Testis (tissue), 3 donors: ENCODE measurements around the gene AGAP2. TPM values are rescaled to one million over a fixed set of nuclear protein-coding genes. Genes with fewer than 3 reads are reported as not detected.
A peak's percentile ranks its signal among the peaks of the same experiment; 100 is the strongest.

Experiments used
- DNase-seq: peaks from one replicate; pipeline ENCODE4 v3.0.0-alpha.2; 2019
- H3K27ac ChIP-seq, 2 donors: fragments of 200-600 bp; sonication (generic); one replicate each; pipeline ENCODE4 v1.5.1; 2019
- H3K27me3 ChIP-seq: fragments of 200-600 bp; sonication (generic); one replicate; pipeline ENCODE4 v1.5.1; 2019
- H3K36me3 ChIP-seq: fragments of 200-600 bp; sonication (generic); one replicate; pipeline ENCODE4 v1.5.1; 2017; ENCODE audit warnings: low read depth; ENCODE audit errors: missing control alignments
- H3K4me1 ChIP-seq: fragments of 200-600 bp; sonication (generic); one replicate; pipeline ENCODE4 v1.5.1; 2019
- H3K4me3 ChIP-seq, 2 donors: fragments of 200-600 bp; sonication (generic); one replicate each; pipeline ENCODE4 v1.5.1; 2017 to 2019
- H3K9me3 ChIP-seq: fragments of 200-600 bp; sonication (generic); one replicate; pipeline ENCODE4 v1.5.1; 2017
- POLR2A ChIP-seq: fragments of 450-650 bp; IDR thresholded peaks from one replicate; pipeline ENCODE4 v1.6.1; 2017; ENCODE audit warnings: antibody characterized with exemption, mild to moderate bottlenecking, moderate library complexity
- WGBS, 2 donors: methylation state at CpG; one replicate each; pipeline ENCODE4 v1.1.5; 2018; 5-methylcytosine and 5-hydroxymethylcytosine counted together
- intact Hi-C: fragments of 100-400 bp; cut with DNase I; formaldehyde crosslinking; loops from one replicate; pipeline ENCODE4 v1.15.1; 2023; ENCODE audit warnings: low total_unique reads
- polyA plus RNA-seq: library from polyadenylated mRNA; stranded (reverse); fragments of 350-450 nt; fragmentation: Illumina TruSeq; extraction: RNeasy Lipid Tissue Mini Kit (QIAGEN cat#74804); gene quantifications from one replicate; pipeline ENCODE4 v1.2.3, GENCODE V29; 2014; ENCODE audit warnings: low read depth, low replicate concordance; ENCODE audit not compliant: insufficient read depth
- total RNA-seq, 2 donors: library from RNA; depleted of rRNA; stranded (reverse); fragments of >200 nt; gene quantifications; one replicate each; pipeline ENCODE4 v1.2.3, GENCODE V29; 2016
- TF ChIP-seq, protein P1 (sequence below), 3 experiments: fragments of 450-650 bp in 2 of 3; fragments of 200-600 bp in 1 of 3; sonication (generic) in 1 of 3; IDR thresholded peaks; one replicate each; pipeline ENCODE4 v1.5.1; 2016 to 2019; ENCODE audit warnings: antibody characterized with exemption in 3 of 3, mild to moderate bottlenecking in 2 of 3, moderate library complexity in 1 of 3

Gene AGAP2
- total and polyA plus RNA-seq, 3 donors from 2014 or later: 1.9 to 3.2 (median 2.7) TPM

DNA sequence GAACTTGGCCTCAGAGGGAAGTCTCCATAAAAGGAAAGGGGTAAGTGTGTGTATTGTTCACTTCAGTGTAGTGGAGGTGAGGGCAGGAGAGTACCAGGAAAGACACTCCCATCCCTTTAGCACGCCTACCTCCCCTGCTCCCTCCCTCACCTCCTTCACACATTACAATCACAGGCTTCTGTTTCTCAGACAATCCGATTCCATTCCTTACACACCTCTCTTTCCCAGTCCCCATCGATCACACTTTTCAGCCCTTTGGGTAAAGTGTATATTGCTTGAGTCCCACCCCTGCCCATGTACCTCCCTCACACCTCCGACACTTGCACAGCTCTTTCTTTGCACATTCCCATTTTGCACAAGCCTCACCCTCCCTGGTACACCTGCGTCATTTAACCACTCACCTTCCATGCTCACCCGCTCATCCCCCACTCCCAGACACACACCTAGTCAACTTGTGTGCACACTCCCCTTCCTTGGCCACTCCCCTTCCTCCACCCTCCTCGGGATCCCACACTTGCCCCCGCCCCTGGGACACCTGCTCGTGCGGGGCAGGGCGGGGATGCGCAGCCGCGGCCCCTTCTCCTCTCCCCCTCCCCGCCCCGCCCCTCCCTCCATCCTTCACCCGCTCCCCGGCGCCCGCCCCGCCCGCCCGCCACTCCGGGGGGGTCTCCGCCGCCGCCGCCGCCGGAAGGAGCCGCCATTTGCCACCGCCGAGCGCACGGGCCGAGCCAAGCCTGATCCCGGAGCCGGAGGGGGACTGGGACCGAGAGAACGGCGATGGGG is 16.1 kb upstream of the AGAP2 start, which contains the start of gene MARCHF9:
Gene MARCHF9, plus strand, starts transcription at position 693 of the 783 bp plus-strand sequence. CDS start 426 bp downstream, outside the sequence.
- TF ChIP-seq, protein P1, sequence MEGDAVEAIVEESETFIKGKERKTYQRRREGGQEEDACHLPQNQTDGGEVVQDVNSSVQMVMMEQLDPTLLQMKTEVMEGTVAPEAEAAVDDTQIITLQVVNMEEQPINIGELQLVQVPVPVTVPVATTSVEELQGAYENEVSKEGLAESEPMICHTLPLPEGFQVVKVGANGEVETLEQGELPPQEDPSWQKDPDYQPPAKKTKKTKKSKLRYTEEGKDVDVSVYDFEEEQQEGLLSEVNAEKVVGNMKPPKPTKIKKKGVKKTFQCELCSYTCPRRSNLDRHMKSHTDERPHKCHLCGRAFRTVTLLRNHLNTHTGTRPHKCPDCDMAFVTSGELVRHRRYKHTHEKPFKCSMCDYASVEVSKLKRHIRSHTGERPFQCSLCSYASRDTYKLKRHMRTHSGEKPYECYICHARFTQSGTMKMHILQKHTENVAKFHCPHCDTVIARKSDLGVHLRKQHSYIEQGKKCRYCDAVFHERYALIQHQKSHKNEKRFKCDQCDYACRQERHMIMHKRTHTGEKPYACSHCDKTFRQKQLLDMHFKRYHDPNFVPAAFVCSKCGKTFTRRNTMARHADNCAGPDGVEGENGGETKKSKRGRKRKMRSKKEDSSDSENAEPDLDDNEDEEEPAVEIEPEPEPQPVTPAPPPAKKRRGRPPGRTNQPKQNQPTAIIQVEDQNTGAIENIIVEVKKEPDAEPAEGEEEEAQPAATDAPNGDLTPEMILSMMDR (IDR thresholded peaks at IDR 0.05): no peak
- no peak for TF ChIP-seq POLR2A
- H3K36me3 ChIP-seq: no peaks in the 10 kb centered on the region
- WGBS, 2 donors: 2% methylated on average over 14 to 17 of the region's 41 CpGs
- peak within 1 kb of the TSS; percentile 70 to 71 for H3K4me3 ChIP-seq
- H3K27ac ChIP-seq: no peak within 1 kb of the TSS
- no peaks in the 10 kb centered on the region for H3K27me3 ChIP-seq
- DNase-seq: peak; percentile 80
- H3K9me3 ChIP-seq: no peaks in the 10 kb centered on the region
- intact Hi-C loops: no loop called here
- peaks cover 27% of the 10 kb centered on the region for H3K4me1 ChIP-seq

DNA sequence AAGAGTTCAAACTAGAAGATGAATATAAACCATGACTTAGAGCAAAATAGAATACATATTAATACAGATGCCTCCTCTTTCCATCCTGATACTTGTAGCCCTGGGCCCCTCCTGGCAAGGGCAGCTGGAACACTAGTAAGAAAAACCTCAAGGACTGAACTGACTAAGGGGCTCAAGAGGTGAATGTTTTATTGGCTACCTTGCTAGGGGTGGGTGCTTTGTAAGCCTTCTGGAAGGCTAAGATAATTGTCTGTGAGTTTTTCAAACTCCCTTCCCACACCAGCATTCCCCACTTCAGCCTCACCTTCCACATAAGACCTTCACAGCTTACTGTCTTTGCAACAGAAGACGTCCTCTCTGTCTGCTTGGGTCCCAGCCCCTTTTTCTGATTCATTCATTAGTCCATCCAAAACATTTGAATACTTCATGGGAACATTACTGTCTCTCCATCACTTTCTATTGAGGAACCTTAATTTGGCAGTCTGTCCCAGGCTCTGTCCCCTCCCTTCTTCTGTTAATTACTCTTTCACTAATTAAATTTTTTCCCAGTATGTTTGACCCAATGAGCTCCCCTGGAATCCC is 15.3 kb upstream of the AGAP2 start:
- WGBS, 2 donors: 0 to 13% methylated on average over 1 of the region's 1 CpG
- H3K4me1 ChIP-seq: peaks cover 27% of the 10 kb centered on the region

DNA sequence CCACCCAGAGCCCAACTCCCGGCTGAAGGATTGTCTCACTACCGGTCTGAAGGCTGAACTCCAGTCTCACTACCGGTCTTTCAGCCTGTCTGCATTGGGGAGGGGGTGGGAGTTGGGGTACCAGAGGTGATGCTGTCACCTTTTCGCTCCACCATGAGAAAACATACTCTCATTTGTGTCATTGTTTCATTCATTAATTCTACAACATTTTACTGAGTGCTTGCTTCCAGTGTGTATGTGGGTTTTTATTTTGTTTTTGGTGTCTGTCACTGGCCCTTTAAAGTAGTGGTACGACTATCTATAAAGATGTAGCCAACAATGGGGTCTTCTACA is 14.1 kb upstream of the AGAP2 start:
- peaks cover 27% of the 10 kb centered on the region for H3K4me1 ChIP-seq
- WGBS, 2 donors: 1 to 4% methylated on average over 5 of the region's 5 CpGs
- intact Hi-C loops: no loop called here
- TF ChIP-seq, protein P1 (IDR thresholded peaks at IDR 0.05): no peak
- TF ChIP-seq POLR2A: no peak
- H3K9me3 ChIP-seq: no peaks in the 10 kb centered on the region
- peak overlapping the region; percentile 70 to 80 for H3K4me3 ChIP-seq
- H3K36me3 ChIP-seq: peaks cover 6% of the 10 kb centered on the region
- DNase-seq: no peak
- peak overlapping the region in 1 of 2 donors; percentile 87 for H3K27ac ChIP-seq
- H3K27me3 ChIP-seq: no peaks in the 10 kb centered on the region

More for the DNA sequence above, 15.3 kb upstream of the AGAP2 start:
- no peak for DNase-seq
- TF ChIP-seq POLR2A: no peak
- Histone ChIP-seq H3K27ac (no peak overlapping the region), H3K9me3 (no peaks in the 10 kb centered on the region), H3K36me3 (peaks cover 2% of the 10 kb centered on the region), H3K27me3 (no peaks in the 10 kb centered on the region), H3K4me3 (no peak overlapping the region)
- intact Hi-C loops: no loop called here

DNA sequence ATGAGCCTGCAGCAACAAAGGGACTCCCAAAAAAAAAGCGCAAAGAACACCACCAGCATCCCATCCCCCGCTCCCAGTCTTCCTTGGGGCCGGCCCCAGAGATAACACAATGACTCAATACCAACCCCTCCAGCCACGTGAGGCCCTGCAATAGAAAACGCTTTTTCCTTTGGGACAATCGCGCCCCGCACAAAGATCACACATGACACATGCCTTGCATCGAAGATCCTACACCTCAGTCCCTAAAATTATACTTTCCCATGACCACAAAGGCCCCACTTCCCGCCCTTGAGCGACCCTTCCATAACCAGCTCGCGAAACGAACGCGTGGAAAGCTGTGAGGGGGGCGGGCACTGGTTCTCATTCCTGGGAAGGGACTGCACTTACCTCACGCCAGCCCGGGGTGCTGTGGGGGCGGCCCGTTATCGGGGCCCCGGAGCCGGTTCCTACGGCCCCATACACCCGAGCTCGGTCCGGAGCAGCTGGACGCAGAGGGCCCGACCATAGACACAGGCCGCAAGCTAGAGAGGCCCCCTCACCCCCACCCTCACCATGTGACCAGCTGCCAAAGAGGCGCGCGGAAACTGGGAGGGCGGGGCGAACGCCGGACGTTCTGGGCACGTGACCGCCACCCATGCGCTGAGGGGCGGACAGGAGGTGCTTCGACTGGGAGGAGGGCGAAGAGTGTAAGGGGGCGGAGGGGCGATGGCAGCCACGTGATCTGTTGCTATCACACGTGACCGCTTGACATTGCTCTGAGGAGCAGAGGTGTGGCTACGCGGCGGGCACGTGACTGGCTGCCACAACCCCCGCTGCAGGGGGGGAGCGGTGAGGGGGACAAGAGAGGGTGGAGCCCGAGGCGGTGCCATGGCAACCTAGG is 13.5 kb upstream of the AGAP2 start, which contains the start of gene CDK4:
Gene CDK4, minus strand, starts transcription at position 523 of the 880 bp plus-strand sequence. CDS start 593 bp downstream, outside the sequence.
- peak; percentile 100 for DNase-seq
- intact Hi-C loops: no loop called here
- H3K27ac ChIP-seq: peak within 1 kb of the TSS; percentile 81 to 87
- TF ChIP-seq, protein P1 (IDR thresholded peaks at IDR 0.05): no peak
- no peak for TF ChIP-seq POLR2A
- peaks cover 27% of the 10 kb centered on the region for H3K4me1 ChIP-seq
- H3K9me3 ChIP-seq: no peaks in the 10 kb centered on the region
- H3K4me3 ChIP-seq: peak within 1 kb of the TSS; percentile 70 to 80
- H3K27me3 ChIP-seq: no peaks in the 10 kb centered on the region
- H3K36me3 ChIP-seq: peaks cover 6% of the 10 kb centered on the region
- WGBS, 2 donors: 0 to 1% methylated on average over 45 to 58 of the region's 58 CpGs

DNA sequence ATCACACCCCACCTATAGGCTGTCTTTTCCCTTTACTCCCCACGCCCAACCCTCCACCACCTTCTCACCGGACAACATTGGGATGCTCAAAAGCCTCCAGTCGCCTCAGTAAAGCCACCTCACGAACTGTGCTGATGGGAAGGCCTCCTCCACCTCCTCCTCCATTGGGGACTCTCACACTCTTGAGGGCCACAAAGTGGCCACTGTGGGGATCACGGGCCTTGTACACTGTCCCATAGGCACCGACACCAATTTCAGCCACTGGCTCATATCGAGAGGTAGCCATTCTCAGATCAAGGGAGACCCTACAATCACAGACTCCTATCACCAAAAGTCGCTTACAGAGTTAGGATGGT is 12.9 kb upstream of the AGAP2 start:
- Histone ChIP-seq H3K4me3 (peak overlapping the region; percentile 70 to 80), H3K27ac (peak overlapping the region; percentile 81 to 87), H3K4me1 (peaks cover 27% of the 10 kb centered on the region), H3K36me3 (peaks cover 6% of the 10 kb centered on the region), H3K9me3 (no peaks in the 10 kb centered on the region), H3K27me3 (no peaks in the 10 kb centered on the region)
- intact Hi-C loops: no loop called here
- 10 to 14% methylated on average over 8 of the region's 8 CpGs for WGBS, 2 donors
- TF ChIP-seq POLR2A: no peak
- TF ChIP-seq, protein P1 (IDR thresholded peaks at IDR 0.05): no peak
- DNase-seq: no peak
